A673 (cell line): ENCODE data around the gene GSDMA.

ENCODE experiments used
- EZH2 ChIP-seq: fragments of 200-600 bp; sonication (generic); IDR thresholded peaks from 2 replicates; pipeline ENCODE4 v1.6.1; 2017; ENCODE audit warnings: borderline replicate concordance, low read depth, mild to moderate bottlenecking, mixed read lengths, antibody characterized with exemption, low read length; ENCODE audit not compliant: poor library complexity, severe bottlenecking
- TF ChIP-seq, protein P1 (sequence below): fragments of 300-800, 200-600 bp; sonication (generic); conservative IDR thresholded peaks from 2 replicates; pipeline ENCODE4 v1.5.1; 2017; ENCODE audit warnings: low read depth, mild to moderate bottlenecking, antibody characterized with exemption, low read length, moderate library complexity, mixed read lengths

- TF ChIP-seq, protein P1, sequence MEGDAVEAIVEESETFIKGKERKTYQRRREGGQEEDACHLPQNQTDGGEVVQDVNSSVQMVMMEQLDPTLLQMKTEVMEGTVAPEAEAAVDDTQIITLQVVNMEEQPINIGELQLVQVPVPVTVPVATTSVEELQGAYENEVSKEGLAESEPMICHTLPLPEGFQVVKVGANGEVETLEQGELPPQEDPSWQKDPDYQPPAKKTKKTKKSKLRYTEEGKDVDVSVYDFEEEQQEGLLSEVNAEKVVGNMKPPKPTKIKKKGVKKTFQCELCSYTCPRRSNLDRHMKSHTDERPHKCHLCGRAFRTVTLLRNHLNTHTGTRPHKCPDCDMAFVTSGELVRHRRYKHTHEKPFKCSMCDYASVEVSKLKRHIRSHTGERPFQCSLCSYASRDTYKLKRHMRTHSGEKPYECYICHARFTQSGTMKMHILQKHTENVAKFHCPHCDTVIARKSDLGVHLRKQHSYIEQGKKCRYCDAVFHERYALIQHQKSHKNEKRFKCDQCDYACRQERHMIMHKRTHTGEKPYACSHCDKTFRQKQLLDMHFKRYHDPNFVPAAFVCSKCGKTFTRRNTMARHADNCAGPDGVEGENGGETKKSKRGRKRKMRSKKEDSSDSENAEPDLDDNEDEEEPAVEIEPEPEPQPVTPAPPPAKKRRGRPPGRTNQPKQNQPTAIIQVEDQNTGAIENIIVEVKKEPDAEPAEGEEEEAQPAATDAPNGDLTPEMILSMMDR, result no peak
- no peak for TF ChIP-seq EZH2
These were observed 42.7 kb downstream of the GSDMA start for GRCh38 chr17:40005520-40005919.
